ENCODE data around the gene UNC45A.
"Not testable (repeated sequence)": the region's sequence is repeated elsewhere in the genome, so short reads cannot be mapped to it uniquely, and the experiment has no call there.

UNC45A gene

DNA sequence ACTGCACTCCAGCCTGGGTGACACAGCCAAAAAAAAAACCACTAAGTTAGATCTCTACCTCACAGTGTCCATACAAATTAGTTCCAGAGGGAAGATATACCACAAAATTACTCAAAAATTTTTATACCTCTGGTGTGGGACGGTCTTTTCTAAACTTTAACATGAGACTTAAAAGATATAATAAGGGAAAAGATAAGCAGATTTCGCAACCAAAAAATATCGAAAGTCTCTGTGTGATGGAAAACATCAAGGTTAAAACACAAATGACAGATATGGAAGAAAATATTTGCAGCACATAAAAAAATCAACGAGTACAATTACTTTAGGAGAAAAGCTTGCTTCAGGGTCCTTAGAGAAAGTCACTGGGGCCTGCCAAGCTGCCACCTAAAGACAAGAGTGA, 13.2 kb upstream of the UNC45A start:
- Histone ChIP-seq H3K9me3 (ENCODE audit: control insufficient read depth, low read length) (no peaks in the 10 kb centered on the region), H3K27ac (ENCODE audit: low read depth, low read length, severe bottlenecking) (no peak overlapping the region), H3K4me3 (ENCODE audit: extremely low read depth, insufficient read depth, low read length, poor library complexity, severe bottlenecking) (no peak overlapping the region), H3K4me1 (ENCODE audit: control insufficient read depth, insufficient read depth, low read length, poor library complexity, severe bottlenecking) (no peaks in the 10 kb centered on the region), H3K36me3 (ENCODE audit: control insufficient read depth, insufficient read depth, low read length) (peaks cover 30% of the 10 kb centered on the region)
- 100% methylated on average over 1 of the region's 4 CpGs; no CpG with 5 or more reads in 1 of the 2 experiments for WGBS, 2 experiments (ENCODE audit: insufficient coverage in 2 of 2)

DNA sequence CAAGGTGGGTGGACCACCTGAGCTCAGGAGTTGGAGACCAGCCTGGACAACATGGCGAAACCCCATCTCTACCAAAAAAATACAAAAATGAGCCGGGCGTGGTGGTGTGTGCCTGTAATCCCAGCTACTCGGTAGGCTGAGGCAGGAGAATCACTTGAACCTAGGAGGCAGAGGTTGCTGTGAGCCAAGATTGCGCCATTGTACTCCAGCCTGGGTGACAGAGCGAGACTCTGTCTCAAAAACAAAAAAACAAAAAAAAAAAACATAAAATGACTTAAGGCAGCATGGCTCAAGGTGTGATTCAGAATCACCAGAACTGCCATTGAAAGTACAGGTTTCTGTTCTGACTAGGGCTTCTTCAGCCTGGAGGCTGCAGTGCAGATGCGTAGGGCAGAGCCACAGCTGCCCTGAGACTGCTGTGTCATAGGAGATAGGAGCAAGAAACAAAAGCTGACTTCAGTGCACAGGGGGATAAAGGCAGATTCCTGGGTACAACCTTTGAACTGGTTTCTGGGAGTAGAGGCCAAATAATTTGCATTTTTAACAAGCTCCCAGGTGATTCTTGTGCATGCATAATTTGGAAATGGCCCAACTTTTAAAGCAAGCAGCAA, 12.3 kb upstream of the UNC45A start:
- not testable (repeated sequence) for H3K4me3 ChIP-seq (ENCODE audit: extremely low read depth, insufficient read depth, low read length, poor library complexity, severe bottlenecking); H3K9me3 ChIP-seq (ENCODE audit: control insufficient read depth, low read length); H3K27ac ChIP-seq (ENCODE audit: low read depth, low read length, severe bottlenecking); H3K4me1 ChIP-seq (ENCODE audit: control insufficient read depth, insufficient read depth, low read length, poor library complexity, severe bottlenecking)
- H3K36me3 ChIP-seq (ENCODE audit: control insufficient read depth, insufficient read depth, low read length), result peaks cover 30% of the 10 kb centered on the region
- WGBS, 2 experiments (ENCODE audit: insufficient coverage in 2 of 2), result 90 to 96% methylated on average over 4 to 5 of the region's 7 CpGs

DNA sequence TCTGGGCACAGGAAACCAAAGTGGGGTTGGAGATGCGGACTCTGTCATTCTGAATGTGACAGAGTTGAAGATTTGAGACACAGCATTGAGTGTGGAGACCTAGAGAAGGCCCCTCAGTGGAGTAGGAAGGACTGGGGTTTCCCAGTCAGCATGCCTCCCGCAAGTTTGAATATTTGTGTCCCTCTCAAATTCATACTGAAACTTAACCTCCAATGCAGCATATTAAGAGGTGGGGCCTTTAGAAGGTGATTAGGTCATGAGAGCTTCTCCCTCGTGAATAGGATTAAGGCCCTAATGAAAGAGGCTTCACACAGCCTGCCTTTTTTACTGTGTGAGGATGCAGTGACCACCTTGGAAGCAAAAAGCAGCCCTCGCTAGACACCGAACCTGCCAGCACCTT, 10.7 kb upstream of the UNC45A start:
- Histone ChIP-seq H3K36me3 (ENCODE audit: control insufficient read depth, insufficient read depth, low read length) (peaks cover 18% of the 10 kb centered on the region), H3K9me3 (ENCODE audit: control insufficient read depth, low read length) (no peaks in the 10 kb centered on the region), H3K27ac (ENCODE audit: low read depth, low read length, severe bottlenecking) (no peak overlapping the region), H3K4me1 (ENCODE audit: control insufficient read depth, insufficient read depth, low read length, poor library complexity, severe bottlenecking) (no peaks in the 10 kb centered on the region), H3K4me3 (ENCODE audit: extremely low read depth, insufficient read depth, low read length, poor library complexity, severe bottlenecking) (no peak overlapping the region)
- 92 to 98% methylated on average over 4 of the region's 5 CpGs for WGBS, 2 experiments (ENCODE audit: insufficient coverage in 2 of 2)

- H3K4me3 ChIP-seq (ENCODE audit: extremely low read depth, insufficient read depth, low read length, poor library complexity, severe bottlenecking); H3K9me3 ChIP-seq (ENCODE audit: control insufficient read depth, low read length); H3K36me3 ChIP-seq (ENCODE audit: control insufficient read depth, insufficient read depth, low read length); H3K4me1 ChIP-seq (ENCODE audit: control insufficient read depth, insufficient read depth, low read length, poor library complexity, severe bottlenecking); H3K27ac ChIP-seq (ENCODE audit: low read depth, low read length, severe bottlenecking): not testable (repeated sequence)
- 95 to 96% methylated on average over 9 of the region's 10 CpGs for WGBS, 2 experiments (ENCODE audit: insufficient coverage in 2 of 2)
These were observed 8.3 kb upstream of the UNC45A start for GRCh38 chr15:90926766-90927165.

- H3K36me3 ChIP-seq (ENCODE audit: control insufficient read depth, insufficient read depth, low read length); H3K9me3 ChIP-seq (ENCODE audit: control insufficient read depth, low read length); H3K4me3 ChIP-seq (ENCODE audit: extremely low read depth, insufficient read depth, low read length, poor library complexity, severe bottlenecking); H3K27ac ChIP-seq (ENCODE audit: low read depth, low read length, severe bottlenecking); H3K4me1 ChIP-seq (ENCODE audit: control insufficient read depth, insufficient read depth, low read length, poor library complexity, severe bottlenecking): not testable (repeated sequence)
- WGBS, 2 experiments (ENCODE audit: insufficient coverage in 2 of 2), result 87 to 93% methylated on average over 4 to 6 of the region's 7 CpGs
These were observed 7.0 kb upstream of the UNC45A start for GRCh38 chr15:90928106-90928505.

- Histone ChIP-seq H3K9me3 (ENCODE audit: control insufficient read depth, low read length) (no peaks in the 10 kb centered on the region), H3K27ac (ENCODE audit: low read depth, low read length, severe bottlenecking) (no peak overlapping the region), H3K4me1 (ENCODE audit: control insufficient read depth, insufficient read depth, low read length, poor library complexity, severe bottlenecking) (peaks cover 4% of the 10 kb centered on the region), H3K36me3 (ENCODE audit: control insufficient read depth, insufficient read depth, low read length) (no peaks in the 10 kb centered on the region), H3K4me3 (ENCODE audit: extremely low read depth, insufficient read depth, low read length, poor library complexity, severe bottlenecking) (no peak overlapping the region)
- 95 to 96% methylated on average over 16 of the region's 21 CpGs for WGBS, 2 experiments (ENCODE audit: insufficient coverage in 2 of 2)
These were observed 5.7 kb upstream of the UNC45A start for GRCh38 chr15:90929246-90930019.

DNA sequence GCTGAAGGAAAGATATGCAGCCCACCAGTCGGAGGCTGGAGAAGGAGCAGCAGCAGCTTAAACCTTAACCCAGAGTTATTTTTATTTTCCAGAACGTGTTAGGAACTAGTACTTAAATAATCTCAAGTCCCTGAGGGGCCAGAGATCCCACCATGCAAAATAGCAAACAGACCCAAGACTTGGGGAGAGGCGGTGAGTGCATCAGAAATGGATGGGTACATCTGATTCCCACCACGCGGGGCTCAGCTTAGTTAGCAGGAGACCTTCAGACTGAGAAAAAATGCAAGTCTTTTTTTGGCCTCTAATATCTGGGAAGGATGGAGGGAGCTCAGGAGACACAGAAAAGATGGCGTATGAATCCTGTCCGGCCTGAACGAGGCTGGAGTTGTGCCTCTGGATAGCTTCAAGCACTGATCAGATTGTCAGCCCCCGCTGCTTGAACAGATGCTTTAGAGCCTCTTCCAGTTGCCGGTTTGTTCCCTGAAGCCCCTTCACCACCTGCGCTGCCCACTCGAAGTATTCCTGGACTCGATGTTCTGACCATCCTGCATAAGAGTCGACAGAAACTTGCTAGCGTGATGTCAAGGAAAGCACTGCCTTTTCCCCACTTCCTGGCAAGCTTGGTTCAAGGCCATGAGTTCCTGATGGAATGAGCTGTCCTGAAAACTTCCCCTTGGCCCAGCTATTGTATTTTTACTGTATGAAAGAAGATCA, 4.1 kb upstream of the UNC45A start:
- no peaks in the 10 kb centered on the region for H3K36me3 ChIP-seq (ENCODE audit: control insufficient read depth, insufficient read depth, low read length)
- H3K4me3 ChIP-seq (ENCODE audit: extremely low read depth, insufficient read depth, low read length, poor library complexity, severe bottlenecking), result peak overlapping the region; percentile 81
- H3K4me1 ChIP-seq (ENCODE audit: control insufficient read depth, insufficient read depth, low read length, poor library complexity, severe bottlenecking), result peaks cover 9% of the 10 kb centered on the region
- 94 to 95% methylated on average over 14 of the region's 15 CpGs for WGBS, 2 experiments (ENCODE audit: insufficient coverage in 2 of 2)
- H3K9me3 ChIP-seq (ENCODE audit: control insufficient read depth, low read length), result no peaks in the 10 kb centered on the region
- no peak overlapping the region for H3K27ac ChIP-seq (ENCODE audit: low read depth, low read length, severe bottlenecking)

DNA sequence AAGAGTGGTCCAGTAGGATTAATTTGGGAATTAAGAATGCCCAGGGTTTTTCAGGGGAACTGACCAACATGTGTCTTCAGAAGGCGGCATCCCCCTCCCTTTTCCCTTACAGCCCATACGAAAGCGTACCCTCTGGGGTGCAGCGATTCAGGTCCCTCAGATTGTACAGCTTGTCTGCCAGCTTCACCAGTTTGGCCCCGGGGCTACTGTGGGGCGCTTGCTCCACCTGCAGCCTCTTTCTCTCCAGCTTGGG, 3.6 kb upstream of the UNC45A start:
- H3K4me1 ChIP-seq (ENCODE audit: control insufficient read depth, insufficient read depth, low read length, poor library complexity, severe bottlenecking), result peaks cover 13% of the 10 kb centered on the region
- WGBS, 2 experiments (ENCODE audit: insufficient coverage in 2 of 2), result 27 to 32% methylated on average over 5 to 6 of the region's 6 CpGs
- no peaks in the 10 kb centered on the region for H3K9me3 ChIP-seq (ENCODE audit: control insufficient read depth, low read length)
- H3K36me3 ChIP-seq (ENCODE audit: control insufficient read depth, insufficient read depth, low read length), result peaks cover 2% of the 10 kb centered on the region
- H3K4me3 ChIP-seq (ENCODE audit: extremely low read depth, insufficient read depth, low read length, poor library complexity, severe bottlenecking), result peak overlapping the region; percentile 81
- H3K27ac ChIP-seq (ENCODE audit: low read depth, low read length, severe bottlenecking), result no peak overlapping the region

GRCh38 chr15:90931828-90932659, 3.0 kb upstream of the UNC45A start, which contains the start of gene HDDC3:
TSS of gene HDDC3 (minus strand) at chr15:90932549. CDS start at chr15:90932540, 9 bp downstream.
- 0 to 1% methylated on average over 37 to 41 of the region's 52 CpGs for WGBS, 2 experiments (ENCODE audit: insufficient coverage in 2 of 2)
- Histone ChIP-seq H3K4me1 (ENCODE audit: control insufficient read depth, insufficient read depth, low read length, poor library complexity, severe bottlenecking) (peaks cover 13% of the 10 kb centered on the region), H3K36me3 (ENCODE audit: control insufficient read depth, insufficient read depth, low read length) (peaks cover 8% of the 10 kb centered on the region), H3K4me3 (ENCODE audit: extremely low read depth, insufficient read depth, low read length, poor library complexity, severe bottlenecking) (peak within 1 kb of the TSS; percentile 81), H3K27ac (ENCODE audit: low read depth, low read length, severe bottlenecking) (no peak within 1 kb of the TSS), H3K9me3 (ENCODE audit: control insufficient read depth, low read length) (no peaks in the 10 kb centered on the region)

- Histone ChIP-seq H3K9me3 (ENCODE audit: control insufficient read depth, low read length) (no peaks in the 10 kb centered on the region), H3K4me1 (ENCODE audit: control insufficient read depth, insufficient read depth, low read length, poor library complexity, severe bottlenecking) (peaks cover 13% of the 10 kb centered on the region), H3K4me3 (ENCODE audit: extremely low read depth, insufficient read depth, low read length, poor library complexity, severe bottlenecking) (peak overlapping the region; percentile 81), H3K27ac (ENCODE audit: low read depth, low read length, severe bottlenecking) (no peak overlapping the region), H3K36me3 (ENCODE audit: control insufficient read depth, insufficient read depth, low read length) (peaks cover 14% of the 10 kb centered on the region)
- 6 to 19% methylated on average over 4 to 5 of the region's 5 CpGs for WGBS, 2 experiments (ENCODE audit: insufficient coverage in 2 of 2)
These were observed 2.5 kb upstream of the UNC45A start for GRCh38 chr15:90932660-90932991.
